GM19468 (cell line): ENCODE results near the gene XAGE5.
"Not testable (repeated sequence)": the region's sequence is repeated elsewhere in the genome, so short reads cannot be mapped to it uniquely, and the experiment has no call there.

ENCODE experiments used
- ATAC-seq: cut with Tn5 transposase; IDR thresholded peaks from one replicate; pipeline ENCODE4 v1.9.1; 2021; ENCODE audit warnings: mild to moderate bottlenecking, moderate library complexity, moderate number of reproducible peaks; ENCODE audit not compliant: unreplicated experiment; ENCODE audit errors: extremely low read depth

XAGE5 gene, protein sequence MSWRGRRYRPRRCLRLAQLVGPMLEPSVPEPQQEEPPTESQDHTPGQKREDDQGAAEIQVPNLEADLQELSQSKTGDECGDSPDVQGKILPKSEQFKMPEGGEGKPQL

DNA sequence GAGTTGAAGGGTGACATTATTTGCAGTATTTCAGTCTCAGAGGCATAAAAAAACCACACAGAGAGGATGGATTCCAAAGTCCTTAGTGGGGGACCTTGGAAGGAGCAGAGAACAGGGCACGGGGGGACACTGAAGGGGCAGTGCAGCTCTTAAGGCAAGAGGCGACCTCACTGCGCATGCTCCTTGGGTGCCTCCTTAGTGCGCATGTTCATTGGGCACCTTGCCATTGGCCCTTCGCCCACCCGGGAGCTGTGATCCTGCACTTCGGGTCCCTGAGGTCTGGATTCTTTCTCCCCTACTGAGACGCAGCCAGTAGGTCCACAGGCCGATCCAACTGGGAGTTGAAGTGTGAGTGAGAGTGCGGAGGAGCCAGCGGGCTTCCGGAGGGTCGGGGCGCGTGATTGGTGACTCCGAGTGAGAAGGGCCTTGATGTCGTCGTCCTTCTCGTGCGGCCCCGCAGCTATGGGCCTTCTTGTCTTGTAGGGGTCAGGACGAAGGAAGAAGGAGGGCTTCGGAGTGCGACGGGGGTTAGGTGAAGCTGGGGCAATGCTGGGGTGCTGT is at the start of gene XAGE5:
Gene XAGE5 (plus strand): TSS at position 223 of the 561 bp plus-strand sequence. CDS start 1,280 bp downstream, outside the sequence.
- ATAC-seq, result no peak

DNA sequence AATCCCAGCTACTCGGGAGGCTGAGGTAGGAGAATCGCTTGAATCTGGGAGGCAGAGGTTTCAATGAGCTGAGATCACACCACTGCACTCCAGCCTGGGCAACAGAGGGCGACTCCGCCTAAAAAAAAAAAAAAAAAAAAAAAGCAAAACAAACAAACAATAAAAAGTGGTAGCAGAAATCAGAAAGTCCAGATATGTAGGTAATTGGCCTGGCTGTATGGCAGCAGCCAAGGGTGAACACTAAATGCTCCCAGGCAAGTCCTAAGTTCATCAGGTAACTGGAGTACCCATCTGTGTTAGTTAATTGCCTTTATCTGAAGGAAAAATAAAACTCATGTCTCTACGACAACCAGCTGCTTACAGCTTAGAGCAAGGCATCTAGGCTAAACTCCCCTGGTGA is 45.1 kb upstream of the XAGE5 start:
- not testable (repeated sequence) for ATAC-seq

DNA sequence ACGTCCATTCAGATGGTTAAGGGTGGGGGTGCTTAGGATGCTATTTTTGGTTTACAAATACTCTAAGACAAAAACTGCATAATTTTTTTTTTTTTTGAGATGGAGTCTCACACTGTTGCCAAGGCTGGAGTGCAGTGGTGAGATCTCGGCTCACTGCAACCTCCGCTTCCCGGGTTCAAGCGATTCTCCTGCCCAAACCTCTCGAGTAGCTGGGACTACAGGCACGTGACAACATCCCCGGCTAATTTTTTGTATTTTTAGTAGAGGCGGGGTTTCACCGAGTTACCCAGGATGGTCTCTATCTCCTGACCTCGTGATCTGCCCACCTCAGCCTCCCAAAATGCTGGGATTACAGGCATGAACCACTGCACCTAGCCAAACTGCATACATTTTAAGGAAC is 37.6 kb upstream of the XAGE5 start:
- not testable (repeated sequence) for ATAC-seq

DNA sequence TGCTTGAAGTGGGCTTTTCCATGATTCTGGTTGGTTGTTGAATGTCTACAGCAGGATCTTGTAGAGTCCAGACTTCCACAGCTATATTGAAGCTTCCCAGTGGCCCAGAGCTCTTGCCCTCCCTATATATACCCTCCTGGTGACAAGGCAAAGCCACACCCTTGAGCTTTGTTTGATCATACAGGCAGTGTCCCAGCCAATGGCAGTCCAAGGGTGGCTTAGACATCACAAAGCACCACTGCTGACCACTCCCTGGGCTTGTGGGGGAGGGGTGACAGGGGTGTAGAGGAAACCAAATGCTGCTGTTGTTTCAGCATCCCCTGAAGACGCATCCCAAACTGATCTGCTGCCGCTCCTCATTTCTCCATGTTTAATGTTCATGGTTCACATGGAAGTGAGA is 13.8 kb upstream of the XAGE5 start, which contains the start of gene SPANXN5:
Gene SPANXN5 (minus strand): TSS at position 101 of the 400 bp plus-strand sequence. CDS start 79 bp downstream, at position 22.
- ATAC-seq, result not testable (repeated sequence)

DNA sequence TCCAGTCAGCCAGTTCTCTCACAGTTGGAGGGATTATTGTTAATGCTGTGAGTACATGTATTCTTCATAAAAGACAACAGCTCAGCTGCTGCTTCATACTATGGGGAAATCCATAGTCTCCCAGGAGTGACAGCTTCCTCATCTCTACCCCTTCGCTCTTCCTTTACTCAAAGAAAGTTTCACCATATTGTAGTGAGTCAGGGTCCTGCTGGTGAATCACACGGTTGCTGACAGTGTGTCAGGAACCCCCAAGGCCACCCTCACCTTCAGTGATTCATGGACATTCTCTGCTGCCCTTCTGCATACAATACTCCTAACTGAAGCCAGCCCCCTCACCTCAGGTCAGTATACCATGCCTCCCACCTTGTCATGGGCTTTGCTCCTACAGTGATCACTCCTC is 6.2 kb upstream of the XAGE5 start:
- ATAC-seq, result not testable (repeated sequence)

DNA sequence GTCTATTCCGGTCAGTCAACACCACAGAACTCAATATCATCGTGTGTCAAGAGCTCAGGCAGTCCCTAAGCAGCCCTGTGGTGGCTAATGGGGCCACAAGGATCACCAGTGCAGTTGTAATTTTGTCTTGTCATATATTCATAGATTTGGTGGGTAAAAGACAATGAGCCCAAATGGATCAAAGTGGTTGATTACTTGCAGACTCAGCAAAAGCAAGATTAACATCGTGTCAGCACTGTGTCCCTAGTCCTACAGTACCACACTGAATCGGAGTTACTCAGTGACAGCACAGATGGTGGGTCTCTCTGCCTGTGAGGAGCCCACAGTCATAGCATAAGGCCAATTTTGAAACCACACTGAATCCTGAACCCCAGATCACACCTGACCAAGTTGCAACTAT is 8.7 kb downstream of the XAGE5 start:
- no peak for ATAC-seq

DNA sequence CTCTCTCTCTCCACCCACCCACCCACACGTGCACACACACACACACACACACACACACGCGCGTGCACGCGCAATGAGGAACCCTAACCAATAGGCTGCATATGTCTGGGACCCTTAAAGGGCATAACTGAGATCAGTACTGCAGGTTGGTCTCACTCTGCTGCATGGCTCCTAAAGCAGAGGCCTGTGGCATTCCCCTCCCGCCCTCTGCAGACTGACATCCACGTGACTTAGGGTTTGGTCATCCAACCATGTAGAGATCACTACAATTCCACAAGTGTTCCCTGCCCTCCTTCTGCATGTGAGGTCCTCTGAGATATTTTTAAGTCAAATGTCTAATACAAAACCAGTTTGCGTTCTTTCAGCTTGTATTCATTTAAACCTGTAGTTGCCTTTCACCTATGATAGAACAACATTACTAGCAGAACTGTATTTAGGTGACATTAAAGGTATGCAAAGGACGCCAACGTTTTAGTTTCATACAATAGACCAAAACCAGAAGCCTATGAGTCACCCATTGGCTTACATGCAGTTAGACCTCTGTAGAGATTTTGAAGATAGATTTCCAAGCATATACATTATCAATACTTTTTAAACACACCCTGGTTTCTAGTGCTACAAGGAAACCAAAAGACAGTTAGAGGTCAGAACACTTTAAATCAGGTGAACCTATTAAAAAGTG is 10.1 kb downstream of the XAGE5 start:
- ATAC-seq, result no peak

DNA sequence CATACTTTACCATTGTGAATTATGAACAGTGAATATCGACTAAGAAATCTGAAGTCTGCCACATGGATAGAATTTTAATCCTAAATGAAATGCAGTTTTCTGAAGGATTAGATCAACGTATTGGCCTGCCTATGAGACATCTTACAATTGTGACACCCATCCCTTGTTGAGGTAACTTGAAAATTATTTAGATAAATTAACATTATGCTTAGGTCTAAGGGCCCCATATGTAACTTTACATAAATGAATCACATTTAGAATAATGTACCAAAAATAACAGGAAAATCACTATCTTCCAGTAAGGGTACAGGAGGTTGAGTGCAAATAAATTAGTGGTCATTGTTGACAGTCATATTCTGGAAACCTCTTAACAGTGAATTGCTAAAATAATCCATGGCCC is 13.5 kb downstream of the XAGE5 start:
- ATAC-seq, result no peak

DNA sequence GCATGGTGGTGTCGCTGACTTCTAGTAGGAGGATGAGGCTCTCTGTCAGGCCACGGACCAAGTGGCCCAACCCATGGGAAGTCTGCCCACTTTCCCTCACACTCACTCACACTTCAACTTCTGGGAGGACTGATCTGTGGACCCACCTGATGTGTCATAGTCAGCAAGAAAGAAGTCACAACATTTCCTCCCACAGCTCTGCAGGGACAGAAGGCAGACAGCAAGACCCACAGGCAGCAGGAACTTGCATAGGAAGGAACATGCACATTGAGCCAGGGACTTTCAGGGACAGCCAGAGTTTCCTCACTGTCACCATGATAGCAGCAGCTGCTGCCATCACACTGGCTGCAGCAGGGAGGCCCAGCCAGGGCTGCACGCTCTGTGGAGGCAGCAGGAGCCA is 19.5 kb downstream of the XAGE5 start:
- ATAC-seq, result no peak

DNA sequence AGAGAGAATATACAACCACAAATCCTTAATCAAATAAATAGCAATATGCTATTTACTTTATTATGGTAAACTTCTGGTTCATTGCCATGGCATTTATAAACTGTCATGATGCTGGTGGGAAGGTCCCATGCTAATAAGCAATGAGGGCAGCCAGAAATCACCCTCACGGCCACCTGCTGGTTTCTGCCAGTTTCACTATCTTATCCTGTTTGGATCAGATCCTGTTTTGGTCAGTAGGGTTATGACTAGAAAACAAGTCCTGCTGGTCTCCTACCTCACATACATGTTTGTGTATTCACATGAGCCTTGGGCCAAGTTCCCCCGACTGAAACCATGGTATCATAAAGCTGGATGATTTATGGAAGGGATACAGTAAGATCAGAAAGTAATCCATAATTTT is 28.1 kb downstream of the XAGE5 start:
- no peak for ATAC-seq

DNA sequence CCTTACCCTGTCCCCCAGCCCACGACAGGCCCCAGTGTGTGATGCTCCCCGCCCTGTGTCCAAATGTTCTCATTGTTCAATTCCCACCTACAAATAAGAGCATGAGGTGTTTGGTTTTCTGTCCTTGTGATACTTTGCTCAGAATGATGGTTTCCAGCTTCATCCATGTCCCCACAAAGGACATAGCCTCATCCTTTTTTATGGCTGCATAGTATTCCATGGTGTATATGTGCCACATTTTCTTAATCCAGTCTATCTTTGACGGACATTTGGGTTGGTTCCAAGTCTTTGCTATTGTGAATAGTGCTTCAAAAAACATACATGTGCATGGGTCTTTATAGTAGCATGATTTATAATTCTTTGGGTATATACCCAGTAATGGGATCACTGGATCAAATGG is 32.5 kb downstream of the XAGE5 start:
- not testable (repeated sequence) for ATAC-seq

DNA sequence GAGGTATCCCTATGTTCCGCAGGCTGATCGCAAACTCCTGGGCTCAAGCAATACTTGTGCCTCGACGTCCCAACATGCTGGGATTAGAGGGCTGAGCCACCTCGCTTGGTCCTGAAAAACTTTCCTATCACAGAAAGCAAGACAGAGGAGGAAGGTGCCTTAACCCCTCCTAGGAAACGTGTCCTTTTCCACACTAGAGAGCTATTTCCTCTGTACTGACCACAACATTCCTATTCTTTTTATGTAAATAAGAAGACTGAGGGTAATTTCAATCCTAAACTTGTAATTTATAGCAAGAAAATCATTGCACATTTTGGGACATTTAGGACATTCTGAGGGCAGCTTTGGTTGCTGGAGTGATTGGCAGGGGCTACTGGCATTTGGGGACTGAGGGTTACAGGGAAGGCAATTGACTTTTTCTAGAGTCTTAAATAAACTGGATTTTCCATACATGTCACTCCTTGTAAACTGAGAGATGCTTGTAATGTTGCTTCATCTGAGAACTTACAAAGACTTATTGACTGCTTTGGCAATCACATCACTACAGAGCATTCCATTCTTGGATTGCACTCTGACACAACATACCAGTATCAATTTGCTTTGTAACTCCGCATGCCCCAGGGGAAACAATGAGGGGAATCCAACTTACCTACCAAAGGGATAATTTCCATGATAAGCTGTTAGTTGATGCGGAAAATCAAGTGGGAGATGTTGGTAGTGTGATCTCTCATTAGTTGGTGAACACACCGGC is 41.2 kb downstream of the XAGE5 start:
- no peak for ATAC-seq

DNA sequence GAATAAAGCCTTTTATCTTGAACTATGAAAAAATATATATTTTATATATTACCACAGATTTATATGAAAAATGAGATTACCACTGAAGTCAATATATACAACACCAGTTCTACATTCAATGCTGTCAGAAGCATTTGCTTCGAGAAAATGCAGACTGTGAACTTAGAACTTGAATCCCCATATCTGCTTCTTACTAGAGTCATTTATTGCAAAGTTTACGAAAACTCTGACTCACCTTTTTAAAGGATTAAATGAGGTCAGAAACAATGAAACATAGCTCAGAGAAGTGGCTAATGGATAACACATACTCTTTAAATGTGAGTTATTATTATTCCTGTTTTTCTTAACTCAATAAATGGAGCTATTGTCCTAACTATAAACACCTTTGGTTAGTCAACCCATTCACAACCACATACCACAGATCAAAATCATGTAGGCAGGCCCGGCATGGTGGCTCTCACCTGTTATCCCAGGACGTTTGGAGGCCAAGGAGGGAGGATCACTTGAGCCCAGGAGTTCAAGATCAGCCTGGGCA is 46.0 kb downstream of the XAGE5 start:
- ATAC-seq, result not testable (repeated sequence)

DNA sequence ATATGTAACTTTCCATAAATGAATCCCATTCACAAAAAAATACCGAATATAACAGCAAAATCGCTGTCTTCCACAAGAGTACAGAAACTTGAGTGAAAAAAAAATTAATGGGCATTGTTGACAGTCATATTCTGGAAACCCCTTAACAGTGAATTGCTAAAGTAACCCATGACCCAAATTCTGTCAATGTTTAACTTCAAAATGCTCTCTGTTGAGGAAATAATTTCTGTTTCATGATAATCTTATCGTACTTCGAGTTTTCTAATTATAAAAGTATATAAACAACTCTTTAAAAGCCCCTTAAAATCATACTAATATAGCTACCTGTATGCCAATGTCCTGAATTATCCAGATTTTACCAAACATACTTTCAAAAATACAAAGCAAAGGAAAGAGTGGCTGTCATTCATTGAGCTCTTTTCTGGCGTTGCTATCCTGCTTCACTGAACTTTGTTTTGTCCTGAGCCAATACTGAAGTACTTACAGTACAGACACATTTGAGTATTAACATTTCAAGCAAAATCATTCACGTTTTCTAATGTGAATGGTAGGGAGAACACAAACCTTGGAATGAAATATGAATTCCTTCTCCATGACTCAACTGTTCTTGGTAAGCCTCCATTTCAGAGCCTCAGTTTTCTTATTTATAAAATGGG is 54.4 kb downstream of the XAGE5 start:
- no peak for ATAC-seq
